ENCODE data around the gene DNAH6.

- no peak for TF ChIP-seq CTCF (IDR thresholded peaks at IDR 0.05)
- TF ChIP-seq POLR2A (IDR thresholded peaks at IDR 0.05), result no peak
These were observed 158.3 kb downstream of the DNAH6 start for GRCh38 chr2:84674586-84674985.

Data from esophagus squamous epithelium (tissue), 4 donors.